Endothelial cell (in vitro differentiated cells): ENCODE data around the gene CTNNA1. TPM values are rescaled to one million over a fixed set of nuclear protein-coding genes. Genes with fewer than 3 reads are reported as not detected.

Experiments used
- DNase-seq: peaks from one replicate; pipeline ENCODE4 v3.0.0; 2021; ENCODE audit warnings: low spot score
- H3K27ac Mint-ChIP-seq: one replicate; pipeline ENCODE4 v1.8.0; 2021; ENCODE audit warnings: mixed read lengths, inconsistent platforms; ENCODE audit not compliant: unreplicated experiment
- H3K27me3 Mint-ChIP-seq: one replicate; pipeline ENCODE4 v1.8.0; 2021; ENCODE audit warnings: mild to moderate bottlenecking, moderate library complexity, mixed read lengths, inconsistent platforms; ENCODE audit not compliant: unreplicated experiment
- H3K36me3 Mint-ChIP-seq: one replicate; pipeline ENCODE4 v1.8.0; 2021; ENCODE audit warnings: mild to moderate bottlenecking, low read depth, mixed read lengths, inconsistent platforms; ENCODE audit not compliant: unreplicated experiment
- H3K4me1 Mint-ChIP-seq: one replicate; pipeline ENCODE4 v1.8.0; 2021; ENCODE audit warnings: mild to moderate bottlenecking, mixed read lengths, inconsistent platforms; ENCODE audit not compliant: unreplicated experiment
- H3K4me3 Mint-ChIP-seq: one replicate; pipeline ENCODE4 v1.8.0; 2021; ENCODE audit warnings: mild to moderate bottlenecking, mixed read lengths, inconsistent platforms; ENCODE audit not compliant: unreplicated experiment
- H3K9me3 Mint-ChIP-seq: one replicate; pipeline ENCODE4 v1.8.0; 2021; ENCODE audit warnings: mixed read lengths, inconsistent platforms; ENCODE audit not compliant: unreplicated experiment
- total RNA-seq: library from RNA; stranded (reverse); fragmentation: NEBNext Ultra II Directional; extraction: Animal tissue kit (Norgen Biotek cat#: 25700); gene quantifications from one replicate; pipeline ENCODE4 v1.2.1, GENCODE V29; 2021; ENCODE audit not compliant: unreplicated experiment
- TF ChIP-seq, protein P1 (sequence below): fragments of 200-600 bp; sonication (generic); IDR thresholded peaks from one replicate; pipeline ENCODE4 v1.5.0; 2021; ENCODE audit warnings: antibody characterized with exemption; ENCODE audit not compliant: unreplicated experiment

CTNNA1 gene
- total RNA-seq, 1 donor from 2014 or later = 521 TPM

DNA sequence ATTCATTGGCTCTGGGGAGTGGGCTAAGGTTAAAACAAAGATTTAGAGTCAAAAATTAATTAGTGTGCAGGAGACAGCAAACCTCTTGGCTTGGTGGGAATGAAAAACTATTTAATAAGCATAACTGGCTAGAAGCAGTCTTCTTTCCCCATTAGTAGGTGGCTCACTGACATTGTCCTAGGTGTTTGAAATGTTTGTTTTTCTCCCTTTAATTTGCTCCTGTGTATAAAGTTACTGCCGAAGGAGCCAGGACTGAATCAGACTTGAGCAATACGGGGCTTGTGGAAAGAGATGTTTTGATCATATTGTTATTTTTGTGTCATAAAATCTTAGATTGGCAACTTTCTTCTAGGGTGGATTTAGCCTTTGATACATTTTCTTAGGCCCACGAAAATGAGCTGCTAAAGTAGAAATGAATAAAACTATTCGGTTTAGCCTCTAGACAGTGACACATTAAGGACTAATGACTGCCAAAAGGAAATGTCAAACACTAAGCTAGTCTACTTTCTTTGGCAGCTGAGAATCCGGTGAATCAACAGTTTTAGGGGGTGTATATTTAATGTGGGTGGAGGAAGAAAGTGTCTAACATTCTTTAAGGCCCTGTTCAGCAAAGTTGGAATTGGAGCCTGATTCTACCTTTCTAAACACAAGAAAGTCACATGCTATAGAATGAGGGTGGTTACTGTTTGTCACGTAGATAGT is 91.7 kb downstream of the CTNNA1 start:
- Mint-ChIP-seq H3K9me3 (no peaks in the 10 kb centered on the region), H3K36me3 (no peaks in the 10 kb centered on the region), H3K27ac (peak overlapping the region; percentile 49), H3K4me1 (peaks cover 33% of the 10 kb centered on the region), H3K4me3 (no peak overlapping the region), H3K27me3 (no peaks in the 10 kb centered on the region)
- TF ChIP-seq, protein P1, sequence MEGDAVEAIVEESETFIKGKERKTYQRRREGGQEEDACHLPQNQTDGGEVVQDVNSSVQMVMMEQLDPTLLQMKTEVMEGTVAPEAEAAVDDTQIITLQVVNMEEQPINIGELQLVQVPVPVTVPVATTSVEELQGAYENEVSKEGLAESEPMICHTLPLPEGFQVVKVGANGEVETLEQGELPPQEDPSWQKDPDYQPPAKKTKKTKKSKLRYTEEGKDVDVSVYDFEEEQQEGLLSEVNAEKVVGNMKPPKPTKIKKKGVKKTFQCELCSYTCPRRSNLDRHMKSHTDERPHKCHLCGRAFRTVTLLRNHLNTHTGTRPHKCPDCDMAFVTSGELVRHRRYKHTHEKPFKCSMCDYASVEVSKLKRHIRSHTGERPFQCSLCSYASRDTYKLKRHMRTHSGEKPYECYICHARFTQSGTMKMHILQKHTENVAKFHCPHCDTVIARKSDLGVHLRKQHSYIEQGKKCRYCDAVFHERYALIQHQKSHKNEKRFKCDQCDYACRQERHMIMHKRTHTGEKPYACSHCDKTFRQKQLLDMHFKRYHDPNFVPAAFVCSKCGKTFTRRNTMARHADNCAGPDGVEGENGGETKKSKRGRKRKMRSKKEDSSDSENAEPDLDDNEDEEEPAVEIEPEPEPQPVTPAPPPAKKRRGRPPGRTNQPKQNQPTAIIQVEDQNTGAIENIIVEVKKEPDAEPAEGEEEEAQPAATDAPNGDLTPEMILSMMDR = no peak
- no peak for DNase-seq

DNA sequence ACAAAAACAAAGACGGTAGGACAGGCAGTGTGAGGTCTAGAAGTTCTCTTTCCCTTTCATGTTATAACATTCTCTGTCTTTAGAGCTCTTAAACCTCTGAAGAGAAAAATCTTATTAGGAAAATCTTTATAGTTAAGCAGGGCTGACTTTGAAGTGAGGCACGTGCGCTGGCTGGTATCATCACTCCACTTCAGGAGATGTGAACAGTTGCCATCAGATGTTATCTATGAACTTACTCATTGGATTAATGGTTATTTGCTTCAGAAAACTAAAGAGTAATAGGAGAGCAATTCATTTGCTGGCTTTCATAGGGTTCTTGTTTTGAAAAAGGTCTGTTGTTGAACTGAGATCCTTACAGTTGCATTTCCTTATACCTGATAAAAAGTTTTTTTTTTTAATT is 96.2 kb downstream of the CTNNA1 start:
- DNase-seq = no peak
- H3K27ac Mint-ChIP-seq = peak overlapping the region; percentile 68
- TF ChIP-seq, protein P1 = no peak

DNA sequence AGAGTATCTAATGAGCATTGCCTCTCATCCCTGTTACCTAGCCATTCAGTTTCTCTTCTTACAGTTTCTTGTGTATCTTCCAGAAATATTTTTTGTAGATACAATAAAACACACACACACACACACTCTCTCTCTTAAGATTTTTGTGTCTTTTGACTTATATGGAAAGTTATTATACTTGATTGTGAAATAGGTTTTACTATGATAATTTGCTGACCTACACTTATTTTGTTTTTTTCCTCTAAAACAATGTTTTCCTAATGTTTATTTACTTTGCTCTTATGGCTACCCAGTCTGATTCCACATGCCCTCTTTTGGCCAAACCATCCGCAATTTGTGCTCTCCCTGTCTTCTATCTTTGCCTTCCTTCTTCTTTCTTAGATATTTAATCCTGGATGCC is 96.7 kb downstream of the CTNNA1 start:
- TF ChIP-seq, protein P1 = no peak

More for the DNA sequence above, 96.2 kb downstream of the CTNNA1 start:
- no peak overlapping the region for H3K4me3 Mint-ChIP-seq
- H3K9me3 Mint-ChIP-seq = no peaks in the 10 kb centered on the region
- peaks cover 3% of the 10 kb centered on the region for H3K27me3 Mint-ChIP-seq
- peaks cover 56% of the 10 kb centered on the region for H3K4me1 Mint-ChIP-seq
- no peaks in the 10 kb centered on the region for H3K36me3 Mint-ChIP-seq

DNA sequence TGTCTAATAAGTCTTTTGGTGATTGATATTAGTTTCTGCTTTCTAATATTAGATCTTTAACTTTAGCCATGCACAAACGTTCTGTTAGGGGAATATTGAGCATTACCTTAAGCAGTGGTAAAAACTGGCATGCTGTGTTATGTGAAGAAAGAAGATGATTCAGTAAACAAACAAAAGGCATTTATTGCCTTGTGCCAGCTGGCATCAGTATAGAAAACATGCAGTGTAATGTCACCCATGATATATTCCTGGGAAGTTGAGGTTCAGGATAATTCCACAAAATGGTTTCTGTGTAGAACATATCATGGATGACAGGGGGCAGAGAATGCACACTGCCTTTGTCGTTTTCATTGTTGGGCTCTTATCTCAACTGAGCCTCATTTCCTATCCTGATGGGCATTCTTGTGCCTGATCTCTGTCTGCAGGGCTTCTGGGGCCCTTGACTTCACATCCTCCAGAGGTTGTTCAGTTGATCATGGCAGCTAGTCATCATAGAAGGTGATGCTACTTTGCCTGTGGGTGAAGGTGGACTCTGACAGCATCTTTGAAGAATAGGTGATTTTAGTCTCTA is 97.7 kb downstream of the CTNNA1 start:
- peaks cover 59% of the 10 kb centered on the region for H3K4me1 Mint-ChIP-seq
- peak overlapping the region; percentile 70 for H3K27ac Mint-ChIP-seq

More for the DNA sequence above, 96.7 kb downstream of the CTNNA1 start:
- Mint-ChIP-seq H3K36me3 (no peaks in the 10 kb centered on the region), H3K4me3 (no peak overlapping the region), H3K27ac (peak overlapping the region; percentile 70), H3K4me1 (peaks cover 59% of the 10 kb centered on the region), H3K27me3 (peaks cover 3% of the 10 kb centered on the region), H3K9me3 (no peaks in the 10 kb centered on the region)
- DNase-seq = no peak

More for the DNA sequence above, 97.7 kb downstream of the CTNNA1 start:
- H3K36me3 Mint-ChIP-seq = no peaks in the 10 kb centered on the region
- TF ChIP-seq, protein P1 = no peak
- peaks cover 3% of the 10 kb centered on the region for H3K27me3 Mint-ChIP-seq
- DNase-seq = no peak
- no peaks in the 10 kb centered on the region for H3K9me3 Mint-ChIP-seq
- H3K4me3 Mint-ChIP-seq = peak overlapping the region; percentile 29
